ENCODE data around the gene PRDM13.

DNA sequence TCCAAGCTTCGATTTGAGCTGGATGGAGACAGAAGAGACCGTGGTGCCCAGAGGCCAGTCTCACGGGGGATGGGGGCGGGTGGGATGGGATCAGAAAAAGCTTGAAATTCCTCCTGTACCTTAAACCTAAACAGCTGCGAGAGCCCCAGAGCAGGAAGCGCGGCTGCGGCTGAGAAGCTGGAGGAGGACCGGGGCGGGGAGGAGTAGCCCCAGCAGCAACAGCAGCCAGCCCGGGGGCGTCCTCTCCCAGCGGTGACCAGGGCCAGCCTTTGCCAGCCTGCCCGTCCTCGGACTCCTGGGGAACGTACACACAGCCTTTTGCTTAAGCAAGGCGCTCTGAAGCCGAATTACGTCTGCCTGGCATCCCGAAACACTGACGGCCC, 17.4 kb upstream of the PRDM13 start:
- no peak for TF ChIP-seq CTCF (IDR thresholded peaks at IDR 0.05)
- TF ChIP-seq POLR2A (IDR thresholded peaks at IDR 0.05) = no peak

Data from vagina (tissue), 2 donors.